T-helper 2 cell treated with Interferon-gamma antibody and Interleukin-4, amounts not matched to agents 100 ng/mL and 5 ng/mL, for 36 hours (primary cell): Measurements from ENCODE around the gene SH3PXD2A. TPM values are rescaled to one million over a fixed set of nuclear protein-coding genes. Genes with fewer than 3 reads are reported as not detected.

Experiments
- intact Hi-C: fragments of 100-400 bp; cut with micrococcal nuclease; formaldehyde crosslinking; loops from one replicate; pipeline ENCODE4 v1.15.1; 2023
- total RNA-seq: library from RNA; stranded (reverse); gene quantifications from 2 replicates; pipeline ENCODE4 v1.2.3, GENCODE V29; 2022

SH3PXD2A gene
- total RNA-seq, 1 donor from 2014 or later, result 11.1 TPM

DNA sequence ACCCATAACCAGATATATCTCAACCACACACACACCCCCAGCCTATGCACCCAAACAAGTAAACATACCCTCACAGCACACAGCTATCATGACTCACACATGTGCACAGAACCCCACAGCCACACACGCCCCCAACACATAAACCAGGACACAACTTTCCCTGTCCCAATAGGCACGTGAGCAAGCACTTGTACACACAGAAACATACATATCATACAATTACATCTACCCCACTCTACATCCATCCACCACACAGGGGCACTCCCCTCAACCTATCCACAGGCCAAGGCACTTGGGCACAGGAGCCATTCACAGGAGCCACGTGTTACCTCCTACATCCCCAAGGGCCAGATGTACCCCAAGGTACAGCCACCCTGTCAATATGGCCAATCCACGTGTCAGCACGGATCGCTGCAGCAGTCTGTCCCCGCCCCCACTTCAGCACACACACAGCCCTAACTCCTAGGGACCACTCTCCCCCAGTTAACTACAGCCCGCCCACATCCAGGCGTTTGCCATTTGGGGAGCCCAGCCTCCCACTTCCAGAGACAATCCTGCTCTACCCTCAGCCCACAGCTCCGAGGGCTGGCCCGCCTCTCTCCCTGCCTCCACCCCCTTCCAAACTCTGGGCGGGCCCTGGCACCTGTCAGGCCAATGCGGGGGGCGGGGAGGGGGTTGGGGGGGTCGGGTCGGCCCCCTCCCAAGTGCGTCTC, 163.5 kb downstream of the SH3PXD2A start:
- intact Hi-C loops, result loop anchor here (5.0 to 10.0 kb wide), 2 partner anchors 430 to 663 kb away; partner anchors contain the start of genes CFAP58 and SFR1

DNA sequence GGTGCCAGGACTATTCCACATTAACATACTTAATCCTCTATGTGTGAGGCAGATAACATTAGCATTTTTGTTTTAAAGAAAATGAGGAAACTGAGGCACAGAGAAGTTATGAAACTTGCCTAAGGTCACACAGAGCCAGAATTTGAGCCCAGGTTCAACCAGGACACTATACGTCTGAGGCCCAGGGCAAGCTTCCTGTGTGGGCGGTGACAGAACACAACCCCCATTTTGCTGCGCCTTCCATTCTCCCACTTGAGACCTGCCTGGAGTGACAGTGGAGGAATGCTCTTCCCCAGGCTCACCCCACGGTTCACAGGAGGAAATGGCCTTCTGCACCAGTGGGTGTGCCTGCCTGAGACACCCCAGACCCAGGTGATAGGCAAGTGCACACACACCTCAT, 164.1 kb downstream of the SH3PXD2A start:
- intact Hi-C loops, result loop anchor here (5.0 to 10.0 kb wide), 2 partner anchors 431 to 664 kb away; partner anchors contain the start of genes CFAP58 and SFR1

DNA sequence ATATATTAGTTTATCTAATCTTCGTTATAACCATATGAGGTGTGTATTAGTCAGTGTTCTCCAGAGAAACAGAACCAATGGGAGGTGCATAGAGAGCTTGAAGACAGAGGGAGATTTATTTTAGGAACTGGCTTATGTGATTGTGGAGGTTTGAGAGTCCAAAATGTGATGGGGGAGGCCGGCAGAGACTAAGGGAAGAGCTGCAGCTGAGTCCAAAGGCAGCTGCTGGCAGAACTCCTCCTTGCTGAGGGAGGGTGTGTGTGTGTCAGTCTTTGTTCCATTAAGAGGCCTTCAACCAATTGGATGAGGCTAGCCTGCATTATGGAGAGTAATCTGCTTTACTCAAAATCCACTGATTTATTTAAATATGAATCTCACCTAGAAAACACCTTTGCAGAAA, 165.1 kb downstream of the SH3PXD2A start:
- intact Hi-C loops, result loop anchor here (5.0 to 10.0 kb wide), 2 partner anchors 432 to 665 kb away; partner anchors contain the start of genes CFAP58 and SFR1

DNA sequence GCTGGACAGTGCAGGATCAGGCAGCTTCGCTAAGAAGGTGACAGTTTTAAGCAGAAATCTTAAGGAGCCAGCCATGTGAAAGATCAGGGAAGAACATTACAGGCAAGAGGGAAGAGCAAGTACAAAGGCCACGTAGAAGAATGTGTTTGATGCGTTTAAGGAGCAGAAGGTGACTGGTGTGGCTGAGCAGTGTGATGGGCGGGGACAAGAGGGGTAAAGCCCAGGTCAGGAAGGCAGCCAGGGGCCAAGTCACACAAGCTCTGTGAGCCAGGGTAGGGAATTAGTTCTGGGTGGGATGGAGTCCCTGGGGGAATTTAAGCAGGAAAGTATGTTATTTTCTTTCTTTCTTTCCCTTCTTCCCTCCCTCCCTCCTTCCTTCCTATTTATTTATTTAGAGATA, 166.9 kb downstream of the SH3PXD2A start:
- intact Hi-C loops, result no loop called here

DNA sequence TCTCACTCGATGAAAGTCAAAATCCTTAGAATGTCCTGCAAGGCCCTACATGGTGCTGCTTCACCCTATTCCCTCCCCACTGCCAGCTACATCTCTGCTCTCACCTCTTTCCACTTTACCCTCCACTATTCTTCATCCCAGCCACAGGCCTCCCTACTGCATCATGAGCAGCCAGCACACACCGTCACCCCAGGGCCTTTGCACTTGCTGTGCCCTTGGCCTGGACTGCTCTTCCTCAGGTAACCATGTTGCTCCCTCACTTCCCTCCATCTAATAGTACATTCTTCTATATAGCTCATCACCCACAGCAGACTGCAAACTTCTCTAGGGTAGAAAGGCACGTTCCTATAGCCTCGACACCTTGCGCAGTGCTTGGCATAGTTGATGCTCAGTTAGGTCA, 167.7 kb downstream of the SH3PXD2A start:
- intact Hi-C loops, result no loop called here

DNA sequence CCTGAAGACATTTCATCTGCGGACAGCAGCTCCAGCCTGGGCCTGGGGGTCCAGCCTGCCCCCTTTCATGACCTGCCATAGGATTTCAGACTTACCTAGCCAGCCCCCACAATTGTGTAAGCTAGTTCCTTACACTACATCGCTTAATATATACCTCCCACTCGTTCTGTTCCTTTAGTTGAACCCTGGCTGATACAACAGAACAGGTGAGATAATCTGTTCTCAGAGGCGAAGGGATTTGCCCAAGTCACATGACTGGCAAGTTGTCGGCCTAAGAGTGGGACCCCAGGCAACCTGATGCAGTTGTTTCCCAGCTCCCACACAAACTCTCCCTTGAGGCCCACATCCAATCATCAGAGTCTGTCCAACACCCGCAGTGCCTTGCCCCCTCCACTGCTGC, 168.2 kb downstream of the SH3PXD2A start:
- intact Hi-C loops, result no loop called here

DNA sequence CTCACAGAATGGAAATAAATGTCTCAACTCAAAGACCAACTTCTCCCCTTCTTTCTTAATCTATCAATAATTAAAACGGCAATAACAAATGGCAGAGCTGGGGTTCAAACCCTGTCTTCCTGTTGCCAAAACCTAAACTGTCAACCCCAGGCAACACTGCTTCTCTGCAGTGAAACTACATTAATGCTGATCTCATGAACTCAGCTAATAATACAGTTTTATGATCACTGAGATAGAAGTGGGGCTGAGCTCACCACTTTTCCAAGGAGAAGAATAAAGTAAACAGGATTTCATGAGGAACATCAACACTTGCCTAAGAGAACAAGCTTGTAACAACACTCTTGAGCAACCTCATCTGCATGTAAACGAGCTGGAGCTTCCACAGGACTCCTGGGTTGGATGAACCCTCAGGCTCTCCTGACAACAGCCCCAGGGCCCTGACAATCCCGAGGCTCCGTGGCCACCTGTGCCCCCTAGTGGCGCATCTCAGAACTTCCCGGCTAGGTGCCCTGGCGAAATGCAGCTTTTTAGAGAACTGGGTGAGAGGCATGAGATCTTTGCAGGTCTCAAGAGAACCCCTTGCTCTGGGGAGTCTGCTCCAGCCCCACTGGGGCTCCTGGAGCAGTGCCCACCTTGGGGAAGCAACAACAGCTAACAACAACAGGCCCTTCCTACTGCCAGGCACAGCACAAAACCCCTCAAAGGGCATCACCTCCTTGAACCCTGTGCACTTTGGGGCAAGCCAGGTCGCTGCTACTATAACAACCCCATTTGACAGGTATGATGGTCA, 169.3 kb downstream of the SH3PXD2A start:
- intact Hi-C loops, result loop anchor here (1.0 kb wide), 1 partner anchor 81 kb away; no protein-coding TSS in a partner anchor

DNA sequence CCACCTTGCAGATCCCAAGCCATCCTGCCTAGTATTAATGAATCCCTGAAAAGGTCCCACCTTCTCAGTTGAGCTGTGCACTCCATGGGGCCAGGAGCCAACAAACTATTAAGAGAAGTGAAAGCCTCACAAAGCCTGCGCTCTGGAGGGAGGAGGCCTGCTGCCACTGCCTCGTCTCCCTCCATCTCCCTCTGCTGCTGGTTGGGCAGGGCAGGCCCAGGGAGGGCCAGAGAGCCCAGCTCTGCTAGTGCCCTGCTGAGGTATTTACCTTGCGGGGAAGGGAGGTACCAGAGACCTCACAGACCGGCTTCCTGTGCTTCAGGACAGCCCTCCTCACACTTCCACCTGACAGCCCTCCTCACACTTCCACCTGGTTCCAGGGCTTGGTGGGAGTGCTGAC, 171.5 kb downstream of the SH3PXD2A start:
- intact Hi-C loops, result no loop called here

DNA sequence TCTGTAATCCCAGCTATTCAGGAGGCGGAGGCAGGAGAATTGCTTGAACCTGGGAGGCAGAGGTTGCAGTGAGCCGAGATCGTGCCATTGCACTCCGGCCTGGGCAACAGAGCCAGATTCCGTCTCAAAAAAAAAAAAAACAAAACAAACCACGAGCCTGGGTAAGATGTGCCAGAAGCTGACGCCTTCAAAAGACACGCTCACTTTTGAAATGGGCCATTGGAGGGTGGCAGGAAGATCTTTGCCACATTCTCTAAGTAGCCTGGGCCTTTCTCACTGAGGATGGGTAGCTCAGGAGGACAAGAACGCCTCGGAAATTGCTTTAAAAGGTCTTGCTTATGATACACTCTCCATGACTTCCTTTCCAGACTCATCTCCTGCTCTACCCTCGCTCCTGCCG, 172.7 kb downstream of the SH3PXD2A start:
- intact Hi-C loops, result no loop called here

DNA sequence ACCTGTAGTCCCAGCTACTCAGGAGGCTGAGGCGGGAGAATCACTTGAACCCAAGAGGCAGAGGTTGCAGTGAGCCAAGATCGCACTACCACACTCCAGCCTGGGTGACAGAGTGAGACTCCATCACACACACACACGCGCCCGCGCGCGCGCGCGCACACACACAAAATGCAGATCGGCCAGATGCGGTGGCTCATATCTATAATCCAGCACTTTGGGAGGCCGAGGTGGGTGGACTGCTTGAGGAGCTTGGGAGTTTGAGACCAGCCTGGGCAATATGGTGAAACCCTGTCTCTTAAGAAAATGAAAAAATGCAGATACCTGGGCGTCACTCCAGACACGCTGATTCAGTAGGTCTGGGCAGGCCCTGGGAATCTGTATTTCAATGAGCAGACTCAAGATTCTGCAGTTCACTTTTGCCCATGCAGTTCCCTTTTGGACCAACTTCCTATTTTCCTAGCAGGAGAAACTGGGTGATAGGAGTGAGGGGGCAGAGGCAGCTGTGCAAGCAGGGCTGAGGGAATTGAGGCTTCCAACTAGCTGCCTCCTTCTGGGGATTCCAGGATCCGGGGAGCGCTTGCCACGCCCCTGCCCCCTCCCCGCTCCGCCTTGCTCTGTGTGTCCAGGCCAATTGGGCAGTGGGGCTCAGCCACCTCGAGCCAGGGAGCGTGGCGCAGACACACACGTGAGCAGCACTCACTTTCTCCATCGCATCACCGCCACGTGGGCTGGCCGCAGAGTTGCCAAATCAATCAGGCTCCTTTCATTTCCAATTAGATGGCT, 173.6 kb downstream of the SH3PXD2A start:
- intact Hi-C loops, result no loop called here

DNA sequence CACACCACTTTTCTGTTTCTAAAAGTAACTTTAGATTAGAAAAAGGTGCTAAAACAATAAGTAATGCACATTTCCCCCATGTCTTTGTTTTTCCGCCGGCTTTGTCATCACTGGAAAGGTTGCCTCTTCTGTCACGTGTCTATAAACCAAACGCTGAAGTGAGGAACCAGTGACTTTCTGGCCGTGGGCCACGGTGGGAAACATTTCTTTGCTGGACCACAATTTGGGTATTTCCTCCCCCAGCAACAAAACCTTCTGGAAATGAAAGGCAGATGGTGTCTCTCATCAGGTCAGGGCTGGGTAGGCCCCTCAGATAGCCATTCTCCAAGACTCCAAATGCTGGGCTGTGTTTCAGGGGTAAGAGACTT, 174.5 kb downstream of the SH3PXD2A start:
- intact Hi-C loops, result no loop called here

DNA sequence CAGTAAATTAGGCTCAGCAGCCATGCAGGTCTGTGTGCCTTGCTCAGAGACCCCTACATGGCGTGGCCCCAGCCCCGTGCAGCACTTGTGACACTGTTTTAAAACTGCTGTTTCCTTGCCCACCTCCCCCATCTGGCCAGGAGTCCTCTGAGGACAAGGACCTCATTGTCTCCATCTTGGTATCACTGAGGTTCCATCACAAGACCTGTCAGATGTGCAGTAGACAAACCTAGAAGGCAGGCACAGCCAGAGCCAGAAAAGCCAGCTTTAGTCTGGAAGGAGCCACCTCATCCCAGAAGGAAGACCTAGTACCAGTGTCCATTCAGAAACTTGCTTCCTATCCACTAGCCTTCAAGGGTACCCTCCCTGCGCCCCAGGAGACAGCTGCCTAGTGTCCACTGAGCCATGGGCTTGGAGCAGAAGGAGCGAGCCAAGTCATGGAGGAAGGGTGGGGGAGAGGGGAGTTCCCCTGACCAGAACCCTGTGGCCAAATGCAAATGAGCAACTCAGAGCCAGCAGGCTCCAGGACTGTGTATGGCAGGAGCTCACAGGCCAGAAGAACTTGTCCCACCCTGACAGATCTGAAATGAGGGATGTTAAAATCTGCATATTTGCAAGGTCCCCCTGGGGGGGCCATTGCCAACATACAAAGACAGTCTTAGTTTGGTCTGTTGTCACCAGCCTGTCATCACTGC, 176.1 kb downstream of the SH3PXD2A start:
- intact Hi-C loops, result no loop called here

DNA sequence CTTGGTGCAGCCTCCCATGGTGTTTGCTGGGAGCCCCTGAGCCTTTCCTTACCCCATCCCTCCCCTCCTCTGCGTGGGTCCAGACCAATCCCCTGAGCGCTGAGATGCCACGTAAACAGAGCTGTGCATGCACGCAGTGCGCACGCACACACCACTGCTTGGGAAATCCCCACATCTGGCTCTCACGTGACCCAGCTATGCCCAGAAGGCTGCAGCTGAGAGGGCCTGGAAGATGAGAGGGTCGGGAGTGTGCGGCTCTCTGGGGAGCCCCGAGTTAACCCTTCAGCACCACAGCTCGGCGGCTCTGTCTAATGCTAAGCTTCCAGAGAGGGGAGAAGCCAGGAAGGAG, 177.2 kb downstream of the SH3PXD2A start:
- intact Hi-C loops, result no loop called here

DNA sequence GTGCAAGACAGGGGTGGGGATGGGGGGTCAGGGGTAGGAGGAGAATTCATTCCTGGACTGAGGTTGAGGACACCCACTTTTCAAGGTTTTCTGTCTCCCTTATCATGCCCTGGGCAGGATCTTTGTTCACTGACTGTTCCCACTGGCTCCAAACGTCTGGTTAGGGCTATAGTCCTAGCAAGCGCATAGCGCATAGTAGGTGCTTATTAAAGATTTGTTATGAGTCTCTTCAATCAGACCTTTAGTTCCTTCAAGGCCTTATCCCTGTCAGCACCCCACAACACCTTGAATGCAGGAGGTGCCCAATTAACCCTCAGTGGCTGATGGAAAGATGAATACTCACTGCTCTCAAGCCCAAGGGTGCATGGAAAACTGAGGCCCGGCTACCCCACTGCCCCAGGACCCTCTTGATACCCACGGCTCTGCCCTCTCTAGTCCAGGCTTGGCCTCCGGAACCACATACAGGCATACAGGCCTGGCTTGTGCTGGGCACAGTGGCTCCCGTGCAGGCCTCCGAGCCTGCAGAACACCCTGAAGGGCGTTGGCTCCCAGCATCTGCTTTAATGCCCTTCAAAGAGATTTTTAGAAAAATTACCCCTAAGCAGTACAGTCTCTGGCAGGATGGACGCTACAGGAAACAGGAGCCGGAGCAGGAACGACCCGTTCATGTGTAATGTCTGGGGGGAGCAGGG, 177.7 kb downstream of the SH3PXD2A start:
- intact Hi-C loops, result no loop called here

DNA sequence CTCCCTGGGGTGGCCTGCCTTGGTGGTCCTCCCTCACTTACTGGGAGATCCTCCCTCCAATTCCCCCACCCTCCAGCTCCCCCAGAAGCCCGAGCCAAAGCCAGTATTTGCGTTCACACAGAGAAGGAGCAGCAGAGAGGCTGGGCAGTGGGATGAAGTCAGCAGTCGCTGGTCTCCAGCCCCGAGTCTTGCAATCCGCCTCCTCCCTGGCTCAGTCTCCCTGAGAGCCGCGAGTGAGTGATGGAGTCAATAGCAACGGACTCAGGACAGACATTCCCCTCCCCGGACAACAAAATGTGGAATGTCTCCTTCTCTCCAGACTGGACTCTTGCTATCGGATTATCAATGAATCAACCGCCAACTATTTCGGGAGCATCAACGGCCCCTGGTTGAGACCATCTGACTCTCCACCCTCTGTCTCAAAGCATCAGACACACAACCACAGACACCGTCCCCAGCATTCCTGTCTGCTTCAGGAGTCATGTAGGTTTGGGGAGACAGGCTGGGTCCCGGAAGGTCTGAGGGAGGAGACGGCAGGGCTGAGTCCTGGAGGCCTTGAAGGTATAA, 178.4 kb downstream of the SH3PXD2A start:
- intact Hi-C loops, result no loop called here

DNA sequence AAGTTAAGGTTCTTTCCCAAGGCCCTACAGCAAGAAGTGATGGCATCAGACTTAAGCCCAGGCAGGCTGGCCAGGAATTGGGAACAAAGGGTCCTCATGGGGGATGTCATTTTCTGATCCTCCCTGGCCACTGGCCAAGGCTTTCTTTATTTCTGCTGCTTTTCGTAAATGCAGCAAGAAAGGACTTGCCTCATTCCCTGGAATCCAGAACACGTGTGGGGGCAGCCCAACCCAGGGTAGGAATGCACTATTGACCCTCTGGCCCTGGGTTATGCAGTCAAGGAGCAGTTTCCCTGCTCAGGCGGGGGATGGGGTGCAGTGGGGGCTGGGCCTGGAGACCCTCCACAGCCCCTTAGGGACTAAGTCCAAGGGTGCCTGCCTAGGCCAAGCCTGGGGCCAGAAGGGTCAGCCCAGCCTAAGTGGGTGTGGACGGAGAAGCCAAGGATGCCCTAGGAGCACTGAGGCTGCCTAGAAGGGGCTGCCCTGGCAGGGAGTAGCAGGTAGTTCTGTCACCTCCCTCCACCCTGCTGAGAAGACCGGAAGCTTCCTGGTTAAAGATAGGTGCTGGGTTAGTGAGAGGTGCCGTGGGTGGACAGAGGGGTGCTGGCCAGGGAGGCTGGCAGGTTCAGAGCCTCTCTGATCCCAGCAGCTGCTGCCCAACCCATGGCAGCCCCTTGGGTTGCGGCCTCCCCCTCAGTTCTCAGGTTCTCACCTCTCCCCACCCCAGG, 179.2 kb downstream of the SH3PXD2A start:
- intact Hi-C loops, result no loop called here

DNA sequence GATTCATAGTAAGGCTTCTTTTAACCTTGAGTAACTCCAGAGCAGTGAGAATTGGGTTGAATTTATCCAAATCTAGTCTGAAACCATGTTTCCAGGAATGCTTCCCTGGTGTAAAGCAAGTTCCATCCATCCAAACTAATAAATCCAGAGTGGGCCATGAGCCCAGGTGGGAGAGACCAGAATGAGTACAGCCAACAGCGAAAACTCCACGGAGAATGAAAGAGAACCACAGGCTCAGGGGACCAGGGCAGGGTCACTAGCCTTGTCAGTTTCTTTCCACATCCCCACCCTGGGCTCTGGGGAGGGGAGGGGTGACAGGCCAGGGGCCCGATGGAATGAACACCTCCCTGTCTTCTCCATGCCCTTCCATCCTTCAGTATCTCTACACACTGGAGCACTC, 181.8 kb downstream of the SH3PXD2A start:
- intact Hi-C loops, result no loop called here

DNA sequence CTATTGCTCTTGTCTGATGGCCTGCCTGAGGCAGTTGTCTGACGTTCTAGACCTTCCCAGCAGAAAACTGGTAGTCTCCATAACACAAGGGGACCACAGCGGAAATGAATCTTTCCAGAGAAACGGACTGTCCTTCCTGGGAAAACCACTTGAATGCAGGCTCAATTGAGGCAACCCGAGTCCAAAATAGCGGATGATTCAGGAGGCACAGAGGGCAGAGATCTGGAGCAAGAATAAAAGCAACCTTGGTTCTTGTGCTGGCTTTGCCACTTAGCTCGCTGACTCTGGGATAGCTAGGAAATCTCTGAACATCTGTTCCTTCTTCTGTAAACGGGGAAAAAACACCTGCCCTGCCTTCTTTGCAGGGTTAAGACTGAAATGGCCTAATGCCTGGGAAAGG, 183.0 kb downstream of the SH3PXD2A start:
- intact Hi-C loops, result no loop called here

DNA sequence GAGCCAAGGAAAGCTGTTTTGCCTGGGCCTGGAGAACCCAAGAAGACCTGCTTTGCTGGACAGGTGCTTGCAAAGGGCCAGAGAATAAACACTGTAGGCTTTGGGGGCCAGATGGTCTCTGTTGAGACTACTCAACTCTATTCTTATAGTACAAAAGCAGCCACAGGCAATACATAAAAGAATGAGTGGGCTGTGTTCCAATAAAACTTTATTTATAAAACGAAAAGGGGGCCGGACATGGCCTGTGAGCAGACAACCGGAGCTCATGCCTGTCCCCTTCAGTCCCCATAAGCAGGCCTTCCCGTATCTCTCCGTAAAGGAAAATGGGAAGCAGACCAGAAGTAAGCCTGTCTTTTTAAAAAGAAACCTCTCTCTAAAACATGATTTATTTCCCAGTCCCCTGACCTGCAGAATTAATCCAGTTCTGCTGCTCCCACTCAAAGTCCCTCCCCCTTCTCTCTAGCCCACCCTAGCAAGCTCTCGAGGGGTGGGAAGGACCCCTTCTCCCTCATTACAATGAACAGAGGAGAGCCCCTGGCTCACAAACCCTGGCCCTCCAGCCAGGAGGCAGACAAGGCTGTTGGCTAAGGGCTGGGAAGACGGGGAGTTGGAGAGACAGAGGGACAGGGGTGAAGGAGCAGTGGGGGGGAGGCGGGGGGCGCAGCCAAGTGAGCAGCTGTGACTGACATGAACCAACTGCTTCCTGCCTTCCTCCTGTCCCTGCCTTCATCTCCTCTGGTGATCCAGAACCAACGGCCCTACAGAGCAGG, 184.1 kb downstream of the SH3PXD2A start:
- intact Hi-C loops, result no loop called here
